Hematopoietic multipotent progenitor cell treated with erythropoietin and hydrocortisone succinate and interleukin-3 and kit ligand, for 15 days (in vitro differentiated cells): ENCODE results near the gene FA2H.
A peak's percentile ranks its signal among the peaks of the same experiment; 100 is the strongest.

Source experiments
- DNase-seq: peaks from one replicate; pipeline ENCODE4 v3.0.0-alpha.2; 2015; ENCODE audit warnings: low spot score

The FA2H gene

GRCh38 chr16:74743668-74744299 lies 30.8 kb downstream of the FA2H start:
- peak; percentile 33 for DNase-seq

- no peak for DNase-seq
Measured at GRCh38 chr16:74743045-74743667, 31.5 kb downstream of the FA2H start.

GRCh38 chr16:74742051-74742481 lies 32.6 kb downstream of the FA2H start:
- DNase-seq = no peak

GRCh38 chr16:74740795-74741304 lies 33.8 kb downstream of the FA2H start:
- DNase-seq = no peak

- no peak for DNase-seq
Measured at GRCh38 chr16:74739275-74739674, 35.3 kb downstream of the FA2H start.

- DNase-seq = no peak
Measured at GRCh38 chr16:74738816-74739215, 35.8 kb downstream of the FA2H start.

GRCh38 chr16:74738113-74738541 lies 36.5 kb downstream of the FA2H start:
- no peak for DNase-seq

GRCh38 chr16:74737521-74737920 lies 37.1 kb downstream of the FA2H start:
- DNase-seq = no peak

- DNase-seq = no peak
Measured at GRCh38 chr16:74736531-74737157, 38.0 kb downstream of the FA2H start.

GRCh38 chr16:74735554-74735953 lies 39.1 kb downstream of the FA2H start:
- DNase-seq = no peak

- no peak for DNase-seq
Measured at GRCh38 chr16:74735162-74735452, 39.5 kb downstream of the FA2H start.

GRCh38 chr16:74734361-74735161 lies 40.1 kb downstream of the FA2H start:
- no peak for DNase-seq

GRCh38 chr16:74732707-74733350 lies 41.8 kb downstream of the FA2H start:
- DNase-seq = no peak

- no peak for DNase-seq
Measured at GRCh38 chr16:74731853-74732477, 42.7 kb downstream of the FA2H start.

GRCh38 chr16:74729783-74730683 lies 44.6 kb downstream of the FA2H start:
- DNase-seq = no peak

- no peak for DNase-seq
Measured at GRCh38 chr16:74727903-74728302, 46.7 kb downstream of the FA2H start.

GRCh38 chr16:74726716-74727115 lies 47.9 kb downstream of the FA2H start:
- DNase-seq = peak; percentile 43

- DNase-seq = no peak
Measured at GRCh38 chr16:74725651-74726455, 48.8 kb downstream of the FA2H start.

- DNase-seq = no peak
Measured at GRCh38 chr16:74724820-74725549, 49.6 kb downstream of the FA2H start.
